Ishikawa (cell line): ENCODE results near the gene CASTOR2.

Experiments used
- CEBPB ChIP-seq: IDR thresholded peaks from 2 replicates; pipeline ENCODE4 v1.6.1; 2012
- CREB1 ChIP-seq: IDR thresholded peaks from 2 replicates; pipeline ENCODE4 v1.6.1; 2012; ENCODE audit warnings: low read depth
- EGR1 ChIP-seq: IDR thresholded peaks from 2 replicates; pipeline ENCODE4 v1.6.1; 2012
- EP300 ChIP-seq: IDR thresholded peaks from 2 replicates; pipeline ENCODE4 v1.6.1; 2012; ENCODE audit warnings: borderline replicate concordance
- FOXM1 ChIP-seq: IDR thresholded peaks from 2 replicates; pipeline ENCODE4 v1.6.1; 2012; ENCODE audit warnings: low read depth, borderline replicate concordance
- NFIC ChIP-seq: IDR thresholded peaks from 2 replicates; pipeline ENCODE4 v1.6.1; 2012
- RAD21 ChIP-seq: IDR thresholded peaks from 2 replicates; pipeline ENCODE4 v1.6.1; 2012; ENCODE audit warnings: low read depth
- TAF1 ChIP-seq: IDR thresholded peaks from 2 replicates; pipeline ENCODE4 v1.6.1; 2012; ENCODE audit warnings: low read depth, mild to moderate bottlenecking
- TCF12 ChIP-seq: IDR thresholded peaks from 2 replicates; pipeline ENCODE4 v1.6.1; 2012; ENCODE audit warnings: low read depth
- TEAD4 ChIP-seq: IDR thresholded peaks from 2 replicates; pipeline ENCODE4 v1.6.1; 2012
- YY1 ChIP-seq: IDR thresholded peaks from 2 replicates; pipeline ENCODE4 v1.6.1; 2012; ENCODE audit warnings: low read depth
- ZBTB7A ChIP-seq: IDR thresholded peaks from 2 replicates; pipeline ENCODE4 v1.6.1; 2012; ENCODE audit warnings: low read depth
- TF ChIP-seq, protein P1 (sequence below): IDR thresholded peaks from 2 replicates; pipeline ENCODE4 v1.6.1; 2012
- TF ChIP-seq, protein P2 (sequence below): IDR thresholded peaks from 2 replicates; pipeline ENCODE4 v1.6.1; 2012
- TF ChIP-seq, protein P3 (sequence below): IDR thresholded peaks from 2 replicates; pipeline ENCODE4 v1.6.1; 2012; ENCODE audit warnings: low read depth, mild to moderate bottlenecking

CASTOR2 gene

DNA sequence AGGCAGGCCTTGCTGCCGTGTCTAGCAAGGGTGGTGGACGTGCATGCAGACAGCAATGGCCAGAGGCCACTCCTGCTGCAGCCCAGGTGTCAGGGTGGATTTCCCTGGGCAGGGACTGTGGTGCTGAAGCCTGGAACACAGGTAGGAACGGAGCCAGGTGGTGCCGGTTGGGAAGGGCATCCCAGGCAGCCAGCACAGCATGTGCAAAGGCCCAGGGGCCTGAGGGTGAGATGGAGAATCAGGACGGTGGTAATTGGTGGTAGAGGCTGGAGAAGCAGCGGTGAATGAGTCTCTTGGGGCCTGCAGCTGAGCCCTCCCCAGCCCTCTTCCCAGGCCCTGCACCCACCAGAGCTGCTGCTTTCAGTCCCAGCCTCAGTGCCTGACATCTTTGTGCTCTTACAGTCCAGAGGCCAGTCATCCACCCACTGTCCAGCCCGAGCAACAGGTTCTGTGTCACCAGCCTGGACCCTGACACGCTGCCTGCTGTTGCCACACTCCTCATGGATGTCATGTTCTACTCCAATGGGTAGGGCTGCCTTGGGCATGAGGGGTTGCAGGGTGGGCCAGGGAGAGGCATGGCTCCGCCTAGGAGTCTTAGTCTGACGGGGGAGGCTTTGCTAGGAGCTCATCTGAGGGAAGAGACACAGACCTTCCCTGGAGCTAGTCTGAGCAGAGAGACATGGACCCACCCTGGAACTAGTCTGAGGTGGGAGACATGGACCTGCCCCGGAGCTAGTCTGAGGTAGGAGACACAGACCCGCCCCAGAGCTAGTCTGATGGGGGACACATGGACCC, 54.3 kb downstream of the CASTOR2 start:
- TF ChIP-seq, protein P1, sequence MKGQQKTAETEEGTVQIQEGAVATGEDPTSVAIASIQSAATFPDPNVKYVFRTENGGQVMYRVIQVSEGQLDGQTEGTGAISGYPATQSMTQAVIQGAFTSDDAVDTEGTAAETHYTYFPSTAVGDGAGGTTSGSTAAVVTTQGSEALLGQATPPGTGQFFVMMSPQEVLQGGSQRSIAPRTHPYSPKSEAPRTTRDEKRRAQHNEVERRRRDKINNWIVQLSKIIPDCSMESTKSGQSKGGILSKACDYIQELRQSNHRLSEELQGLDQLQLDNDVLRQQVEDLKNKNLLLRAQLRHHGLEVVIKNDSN, result no peak
- TF ChIP-seq, protein P2, sequence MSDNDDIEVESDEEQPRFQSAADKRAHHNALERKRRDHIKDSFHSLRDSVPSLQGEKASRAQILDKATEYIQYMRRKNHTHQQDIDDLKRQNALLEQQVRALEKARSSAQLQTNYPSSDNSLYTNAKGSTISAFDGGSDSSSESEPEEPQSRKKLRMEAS, result no peak
- TF ChIP-seq EGR1, result no peak
- TF ChIP-seq YY1, result no peak
- no peak for TF ChIP-seq TEAD4
- no peak for TF ChIP-seq FOXM1
- no peak for TF ChIP-seq EP300
- TF ChIP-seq TCF12, result no peak
- TF ChIP-seq RAD21, result no peak
- no peak for TF ChIP-seq NFIC
- TF ChIP-seq, protein P3, sequence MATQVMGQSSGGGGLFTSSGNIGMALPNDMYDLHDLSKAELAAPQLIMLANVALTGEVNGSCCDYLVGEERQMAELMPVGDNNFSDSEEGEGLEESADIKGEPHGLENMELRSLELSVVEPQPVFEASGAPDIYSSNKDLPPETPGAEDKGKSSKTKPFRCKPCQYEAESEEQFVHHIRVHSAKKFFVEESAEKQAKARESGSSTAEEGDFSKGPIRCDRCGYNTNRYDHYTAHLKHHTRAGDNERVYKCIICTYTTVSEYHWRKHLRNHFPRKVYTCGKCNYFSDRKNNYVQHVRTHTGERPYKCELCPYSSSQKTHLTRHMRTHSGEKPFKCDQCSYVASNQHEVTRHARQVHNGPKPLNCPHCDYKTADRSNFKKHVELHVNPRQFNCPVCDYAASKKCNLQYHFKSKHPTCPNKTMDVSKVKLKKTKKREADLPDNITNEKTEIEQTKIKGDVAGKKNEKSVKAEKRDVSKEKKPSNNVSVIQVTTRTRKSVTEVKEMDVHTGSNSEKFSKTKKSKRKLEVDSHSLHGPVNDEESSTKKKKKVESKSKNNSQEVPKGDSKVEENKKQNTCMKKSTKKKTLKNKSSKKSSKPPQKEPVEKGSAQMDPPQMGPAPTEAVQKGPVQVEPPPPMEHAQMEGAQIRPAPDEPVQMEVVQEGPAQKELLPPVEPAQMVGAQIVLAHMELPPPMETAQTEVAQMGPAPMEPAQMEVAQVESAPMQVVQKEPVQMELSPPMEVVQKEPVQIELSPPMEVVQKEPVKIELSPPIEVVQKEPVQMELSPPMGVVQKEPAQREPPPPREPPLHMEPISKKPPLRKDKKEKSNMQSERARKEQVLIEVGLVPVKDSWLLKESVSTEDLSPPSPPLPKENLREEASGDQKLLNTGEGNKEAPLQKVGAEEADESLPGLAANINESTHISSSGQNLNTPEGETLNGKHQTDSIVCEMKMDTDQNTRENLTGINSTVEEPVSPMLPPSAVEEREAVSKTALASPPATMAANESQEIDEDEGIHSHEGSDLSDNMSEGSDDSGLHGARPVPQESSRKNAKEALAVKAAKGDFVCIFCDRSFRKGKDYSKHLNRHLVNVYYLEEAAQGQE, result no peak
- TF ChIP-seq CREB1, result no peak
- no peak for TF ChIP-seq TAF1
- TF ChIP-seq CEBPB, result no peak
- no peak for TF ChIP-seq ZBTB7A

DNA sequence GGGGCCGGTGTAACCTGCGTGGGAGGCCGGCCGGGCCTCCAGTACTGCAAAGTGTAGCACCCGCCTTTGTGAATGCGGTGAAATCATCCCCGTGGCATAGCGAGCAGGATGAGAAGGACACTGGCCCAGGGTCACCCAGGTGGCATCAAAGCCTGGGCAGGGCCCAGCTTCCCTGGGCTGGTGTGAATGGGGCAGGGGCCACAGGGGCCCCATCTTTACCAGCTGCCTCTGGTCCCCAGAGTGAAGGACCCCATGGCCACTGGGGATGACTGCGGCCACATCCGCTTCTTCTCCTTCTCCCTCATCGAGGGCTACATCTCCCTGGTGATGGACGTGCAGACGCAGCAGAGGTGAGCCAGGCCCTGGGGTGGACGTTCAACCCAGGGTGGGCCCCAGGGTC, 55.3 kb downstream of the CASTOR2 start:
- no peak for TF ChIP-seq CEBPB
- TF ChIP-seq FOXM1, result no peak
- no peak for TF ChIP-seq EGR1
- TF ChIP-seq TCF12, result no peak

DNA sequence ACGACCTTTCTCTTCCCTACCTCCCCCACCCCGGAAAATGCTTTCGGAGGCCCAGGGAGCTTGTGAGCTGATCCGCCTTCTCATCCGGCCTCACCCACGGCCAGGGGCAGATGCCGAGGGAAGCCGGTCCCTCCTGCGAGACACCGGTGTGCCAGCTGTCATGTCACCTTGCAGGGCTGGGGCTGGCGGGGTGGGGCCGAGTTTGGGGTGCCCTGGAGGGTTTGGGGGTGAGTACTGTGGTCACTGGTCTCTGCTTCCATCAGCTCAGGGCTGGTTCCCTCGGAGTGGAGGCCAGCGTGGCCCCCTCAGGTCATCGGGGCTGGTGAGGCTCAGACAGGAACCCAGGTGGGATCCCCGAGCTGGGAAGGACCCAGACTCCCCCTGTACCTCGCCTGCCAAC, 60.4 kb downstream of the CASTOR2 start:
- TF ChIP-seq, protein P1, result no peak
- TF ChIP-seq CEBPB (no peak), EP300 (no peak), CREB1 (no peak), ZBTB7A (no peak), TCF12 (no peak), NFIC (no peak), TAF1 (no peak), TEAD4 (no peak), EGR1 (no peak), YY1 (no peak), RAD21 (no peak), FOXM1 (no peak)
- TF ChIP-seq, protein P2, result no peak
- TF ChIP-seq, protein P3, result no peak

DNA sequence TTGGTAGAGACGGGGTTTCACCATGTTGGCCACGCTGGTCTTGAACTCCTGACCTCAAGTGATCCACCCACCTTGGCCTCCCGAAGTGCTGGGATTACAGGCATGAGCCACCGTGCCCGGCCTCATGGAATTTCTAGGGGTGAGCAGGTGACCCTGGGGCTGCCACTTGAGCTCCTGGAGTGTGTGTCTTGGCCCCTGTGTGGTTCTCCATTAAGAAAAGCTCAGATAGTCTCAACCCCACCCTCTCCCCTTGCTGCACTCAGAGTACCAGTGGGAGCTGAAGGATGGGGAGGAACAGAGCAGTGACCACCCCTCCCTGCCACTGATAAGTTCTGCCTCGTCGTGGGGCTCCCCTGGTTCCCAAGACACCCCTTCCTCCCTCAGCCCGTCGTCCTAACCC, 63.8 kb downstream of the CASTOR2 start:
- TF ChIP-seq CEBPB, result no peak
- no peak for TF ChIP-seq ZBTB7A
- TF ChIP-seq TCF12, result no peak
- TF ChIP-seq EGR1, result no peak
- no peak for TF ChIP-seq YY1
- TF ChIP-seq, protein P1, result no peak
- TF ChIP-seq TEAD4, result no peak
- no peak for TF ChIP-seq FOXM1
- TF ChIP-seq TAF1, result no peak
- no peak for TF ChIP-seq CREB1
- TF ChIP-seq NFIC, result no peak
- no peak for TF ChIP-seq EP300
- no peak for TF ChIP-seq RAD21
- TF ChIP-seq, protein P3, result no peak
- TF ChIP-seq, protein P2, result no peak
